Panc1 (cell line): ENCODE measurements around the gene WNT2. TPM values are rescaled to one million over a fixed set of nuclear protein-coding genes. Genes with fewer than 3 reads are reported as not detected.

Experiments
- ATAC-seq: fragments of 200-7000 bp; cut with Tn5 transposase; 2 replicates; pipeline ENCODE4 v1.9.1; 2020; ENCODE audit warnings: mild to moderate bottlenecking, moderate library complexity
- BruUV-seq: library from RNA; stranded (reverse); fragments of 400-500 nt; replicated peaks from 2 replicates; lab custom pipeline; 2021; lab: Mats Ljungman, UMichigan
- CTCF ChIA-PET: fragments of 300-600 bp; sonication (Branson Sonifier 250); formaldehyde crosslinking; loops from one replicate; lab custom pipeline; 2022; ENCODE audit warnings: antibody characterized with exemption; lab: Charles Lee
- POLR2A ChIA-PET: fragments of 300-600 bp; sonication (Branson Sonifier 250); formaldehyde crosslinking; loops from one replicate; lab custom pipeline; 2022; ENCODE audit warnings: antibody characterized with exemption; lab: Charles Lee
- DNase-seq: peaks from one replicate; pipeline ENCODE4 v3.0.0-alpha.2; 2010; ENCODE audit warnings: low read depth, low spot score
- H3K27ac ChIP-seq: 2 replicates; pipeline ENCODE4 v1.5.1; 2011; ENCODE audit warnings: mild to moderate bottlenecking, low read length, inconsistent platforms
- H3K27me3 ChIP-seq: fragments of 200-500 bp; sonication (Bioruptor generic); 2 replicates; pipeline ENCODE4 v1.6.0; 2014; ENCODE audit warnings: low read length, inconsistent platforms; ENCODE audit not compliant: control insufficient read depth, insufficient read depth
- H3K36me3 ChIP-seq: fragments of 200-500 bp; sonication (Bioruptor generic); 2 replicates; pipeline ENCODE4 v1.5.1; 2014; ENCODE audit warnings: inconsistent platforms, mild to moderate bottlenecking, low read length, moderate library complexity; ENCODE audit not compliant: control insufficient read depth, insufficient read depth
- H3K4me1 ChIP-seq: 2 replicates; pipeline ENCODE4 v1.5.1; 2011; ENCODE audit warnings: inconsistent platforms, mild to moderate bottlenecking, low read length, moderate library complexity; ENCODE audit not compliant: control insufficient read depth, insufficient read depth
- H3K4me3 ChIP-seq, 2 experiments: 2 replicates each; pipeline ENCODE4 v1.5.1; 2011 to 2012; ENCODE audit warnings: low read depth in 2 of 2, low read length in 2 of 2, mild to moderate bottlenecking in 2 of 2, inconsistent platforms in 1 of 2, moderate library complexity in 1 of 2
- H3K9me3 ChIP-seq: fragments of 200-500 bp; sonication (Bioruptor generic); 2 replicates; pipeline ENCODE4 v1.5.1; 2014; ENCODE audit warnings: low read depth, mild to moderate bottlenecking, inconsistent platforms, low read length, moderate library complexity; ENCODE audit not compliant: control insufficient read depth, insufficient read depth
- CTCF ChIP-seq: fragments of 450-650 bp; IDR thresholded peaks from 2 replicates; pipeline ENCODE4 v1.5.1; 2017; ENCODE audit warnings: mild to moderate bottlenecking
- POLR2AphosphoS5 ChIP-seq: IDR thresholded peaks from 2 replicates; pipeline ENCODE4 v1.6.1; 2012; ENCODE audit warnings: mild to moderate bottlenecking, low read depth, low read length, moderate library complexity
- REST ChIP-seq, 2 experiments: IDR thresholded peaks; 2 replicates each; pipeline ENCODE4 v1.6.1; 2011 to 2012; ENCODE audit warnings: low read depth in 2 of 2, control low read depth in 1 of 2, low read length in 1 of 2, mild to moderate bottlenecking in 1 of 2, moderate library complexity in 1 of 2; ENCODE audit not compliant: insufficient read depth in 1 of 2
- SIN3A ChIP-seq: IDR thresholded peaks from 2 replicates; pipeline ENCODE4 v1.6.1; 2012; ENCODE audit warnings: low read depth, mild to moderate bottlenecking, low read length, moderate library complexity, borderline replicate concordance; ENCODE audit not compliant: insufficient read depth
- TCF7L2 ChIP-seq: IDR thresholded peaks from 2 replicates; pipeline ENCODE4 v1.6.1; 2011; ENCODE audit warnings: mild to moderate bottlenecking, low read depth, low read length, inconsistent platforms
- in situ Hi-C: cut with HindIII; loops from 2 replicates; pipeline ENCODE4 v1.10.0; 2016; ENCODE audit warnings: low sequenced_read_pairs, low pct_unique_long_range_greater_than_20kb
- intact Hi-C: fragments of 100-400 bp; cut with micrococcal nuclease; formaldehyde crosslinking; loops from one replicate; pipeline ENCODE4 v1.10.0; 2022; ENCODE audit not compliant: unreplicated experiment
- total RNA-seq: library from RNA; stranded (reverse); gene quantifications from one replicate; pipeline ENCODE4 v1.2.1, GENCODE V29; 2021; ENCODE audit not compliant: unreplicated experiment

WNT2 gene
- total RNA-seq, 1 experiment from 2014 or later = not detected

DNA sequence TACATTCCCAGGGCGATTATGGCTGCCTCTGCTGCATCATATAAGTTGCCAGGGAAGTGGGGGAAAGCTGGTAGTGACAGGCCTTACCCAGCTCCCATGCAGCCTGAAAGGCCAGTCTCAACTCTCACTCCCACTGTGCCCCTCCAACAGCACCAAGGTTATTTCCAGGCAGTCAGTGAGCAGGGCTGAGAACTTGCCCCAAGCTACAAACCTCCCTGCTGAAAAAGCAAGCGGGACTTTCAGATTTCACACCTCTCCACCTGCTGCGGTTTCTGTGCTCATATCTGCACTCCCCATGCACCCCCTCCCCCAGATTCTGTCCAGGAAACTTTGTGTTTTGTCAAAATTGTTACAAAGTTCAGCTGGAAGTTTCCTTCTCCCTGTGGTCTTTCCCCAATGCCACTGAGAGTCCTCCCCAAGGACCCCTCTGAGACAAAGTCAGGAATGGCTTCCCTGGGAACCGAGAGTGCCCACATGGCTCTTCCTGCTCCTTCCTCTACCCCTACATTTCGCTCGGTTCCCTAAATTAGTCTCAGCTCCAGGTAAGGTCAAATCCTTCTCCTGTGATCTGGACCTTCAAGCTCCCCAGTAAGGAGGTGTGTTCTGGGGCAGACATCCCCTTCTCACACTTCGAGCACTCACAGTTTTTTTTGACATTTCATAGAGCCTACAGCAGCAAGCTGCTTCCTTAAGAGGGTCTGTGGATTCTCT is 25.3 kb upstream of the WNT2 start:
- Histone ChIP-seq H3K36me3 (no peaks in the 10 kb centered on the region), H3K4me3 (no peak overlapping the region), H3K27ac (no peak overlapping the region), H3K9me3 (no peaks in the 10 kb centered on the region), H3K27me3 (peaks cover 3% of the 10 kb centered on the region; the same call in 1 of the 2 replicates), H3K4me1 (no peaks in the 10 kb centered on the region)
- BruUV-seq = no TSS peak
- POLR2A ChIA-PET = no interaction called here
- intact Hi-C loops (no loop called here), in situ Hi-C loops (no loop called here)
- CTCF ChIA-PET = no interaction called here
- DNase-seq = no peak
- TF ChIP-seq POLR2AphosphoS5 (no peak), SIN3A (no peak), REST (IDR thresholded peaks at IDR 0.05; ENCODE audit: insufficient read depth in 1 of 2, low read depth in 2 of 2, low read length in 1 of 2) (no peak), TCF7L2 (no peak), CTCF (no peak)
- ATAC-seq = no peak

GRCh38 chr7:117347480-117347879 is 24.6 kb upstream of the WNT2 start:
- ChIA-PET POLR2A (interaction anchor here (0.7 kb wide), 1 partner anchor 248 kb away, joined by 3 read pairs; no protein-coding TSS in a partner anchor), CTCF (no interaction called here)
- ATAC-seq = no peak
- Histone ChIP-seq H3K9me3 (no peaks in the 10 kb centered on the region), H3K36me3 (no peaks in the 10 kb centered on the region), H3K27me3 (no peaks in the 10 kb centered on the region), H3K4me1 (no peaks in the 10 kb centered on the region), H3K27ac (no peak overlapping the region), H3K4me3 (no peak overlapping the region)
- intact Hi-C loops (no loop called here), in situ Hi-C loops (no loop called here)
- DNase-seq = no peak
- no TSS peak for BruUV-seq
- no peak for TF ChIP-seq TCF7L2
- TF ChIP-seq POLR2AphosphoS5 = no peak
- TF ChIP-seq SIN3A = no peak
- TF ChIP-seq CTCF = no peak
- no peak for TF ChIP-seq REST (IDR thresholded peaks at IDR 0.05; ENCODE audit: insufficient read depth in 1 of 2, low read depth in 2 of 2, low read length in 1 of 2)
